ENCODE data around the gene MAN2A2. TPM values are rescaled to one million over a fixed set of nuclear protein-coding genes. Genes with fewer than 3 reads are reported as not detected.

The MAN2A2 gene
- total and polyA plus RNA-seq, 2 of the 8 experiments (the other 6 are each of a cell fraction or from before 2014, with no cell fraction given), result 23.1 to 29.7 TPM

DNA sequence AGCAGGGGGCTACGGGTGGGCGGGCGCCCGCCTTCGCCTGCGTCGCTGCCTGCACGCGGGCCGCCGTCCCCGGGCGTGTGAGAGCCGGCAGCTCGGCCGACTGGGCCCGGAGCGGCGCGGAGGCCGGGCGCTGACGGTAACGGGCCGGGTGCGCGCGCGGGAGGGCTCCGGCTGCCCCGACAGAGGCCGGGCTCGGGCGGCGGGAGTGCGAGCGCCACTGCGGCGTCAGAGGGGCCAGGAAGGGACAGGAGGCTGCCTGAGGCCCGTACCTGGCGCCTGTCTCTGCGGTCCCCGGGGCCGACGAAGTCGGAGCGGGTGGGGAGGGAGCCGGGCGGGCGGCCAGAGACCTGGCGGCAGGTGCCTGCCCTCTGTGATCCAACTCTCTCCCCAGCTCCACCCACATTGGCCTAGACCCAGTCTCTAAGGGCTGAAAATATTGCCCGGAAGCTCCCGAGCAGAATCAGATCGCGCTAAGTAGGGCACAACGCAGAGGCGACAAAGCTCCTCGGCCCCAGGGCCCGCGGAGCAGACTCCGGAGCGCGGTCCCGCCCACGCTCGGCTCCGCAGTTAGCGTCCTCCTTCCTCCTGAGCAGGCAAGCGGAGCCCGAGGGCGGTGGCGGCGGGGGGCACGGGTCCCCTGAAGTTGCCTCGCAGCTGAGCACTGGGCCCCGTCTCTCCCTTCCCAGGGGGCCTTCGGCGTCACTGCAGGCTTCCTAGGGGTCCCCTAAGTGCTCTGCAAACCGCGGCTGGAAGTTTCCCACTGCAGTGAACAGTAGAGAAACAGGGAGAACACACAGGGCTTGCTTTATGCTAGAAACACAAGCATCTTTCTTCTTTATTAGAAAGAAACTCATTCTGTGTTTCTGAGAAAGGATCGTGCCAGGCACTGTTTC lies at the start of gene MAN2A2 (continued):
- TF ChIP-seq, protein P1, sequence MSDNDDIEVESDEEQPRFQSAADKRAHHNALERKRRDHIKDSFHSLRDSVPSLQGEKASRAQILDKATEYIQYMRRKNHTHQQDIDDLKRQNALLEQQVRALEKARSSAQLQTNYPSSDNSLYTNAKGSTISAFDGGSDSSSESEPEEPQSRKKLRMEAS (IDR thresholded peaks at IDR 0.05), result 0 out of 2 replicates have a peak, but pooled peaks have one; percentile 15
- TF ChIP-seq CHD1 (IDR thresholded peaks at IDR 0.05; ENCODE audit: low read depth, low read length) (no peak), CREB1 (IDR thresholded peaks at IDR 0.05) (no peak)
